BLaER1 treated with 17β-estradiol and CSF1 and Interleukin-3, amounts not matched to agents 10 nM and 100 nM (cell line): Measurements from ENCODE around the gene SLC25A28.

Experiments
- H3K27ac ChIP-seq, 11 experiments: shearing (Covaris generic); formaldehyde crosslinking; 2 replicates each; pipeline ENCODE4 v1.8.1; 2022
- H3K27me3 ChIP-seq, 11 experiments: shearing (Covaris generic); formaldehyde crosslinking; 2 replicates each; pipeline ENCODE4 v1.8.1; 2022
- H3K36me3 ChIP-seq, 11 experiments: shearing (Covaris generic); formaldehyde crosslinking; 2 replicates each; pipeline ENCODE4 v1.8.1; 2022
- H3K4me1 ChIP-seq, 10 experiments: shearing (Covaris generic); formaldehyde crosslinking; 2 replicates each; pipeline ENCODE4 v1.8.1; 2022
- H3K4me2 ChIP-seq, 11 experiments: shearing (Covaris generic); formaldehyde crosslinking; 2 replicates each; pipeline ENCODE4 v1.8.1; 2022
- H3K4me3 ChIP-seq, 10 experiments: shearing (Covaris generic); formaldehyde crosslinking; 2 replicates each; pipeline ENCODE4 v1.8.1; 2022
- H3K9ac ChIP-seq, 11 experiments: shearing (Covaris generic); formaldehyde crosslinking; 2 replicates each; pipeline ENCODE4 v1.8.1; 2022
- H3K9me3 ChIP-seq, 11 experiments: shearing (Covaris generic); formaldehyde crosslinking; replicated peaks in 1 of 11; 2 replicates each; pipeline ENCODE4 v1.8.1; 2022
- H4K20me1 ChIP-seq, 11 experiments: shearing (Covaris generic); formaldehyde crosslinking; 2 replicates each; pipeline ENCODE4 v1.8.1; 2022
- Cebpa-rat ChIP-seq, 11 experiments: shearing (Covaris generic); IDR thresholded peaks; 2 replicates each; pipeline ENCODE4 v1.8.1; 2022

Gene SLC25A28

GRCh38 chr10:99656199-99657064, 36.2 kb upstream of the SLC25A28 start:
- Histone ChIP-seq H3K4me2 (no peak overlapping the region), H3K27me3 (no peaks in the 10 kb centered on the region), H3K27ac (no peak overlapping the region), H3K4me1 (peaks cover 0 to 7% (median 0%) of the 10 kb centered on the region in 10 experiments; a peak in 3 of 20 replicates), H3K9me3 (peaks cover 0 to 16% (median 11%) of the 10 kb centered on the region in 11 experiments; a peak in 15 of 22 replicates), H3K4me3 (no peak overlapping the region), H4K20me1 (no peaks in the 10 kb centered on the region), H3K36me3 (no peaks in the 10 kb centered on the region), H3K9ac (no peak overlapping the region)
- no peak for TF ChIP-seq Cebpa-rat (IDR thresholded peaks at IDR 0.05)

- Histone ChIP-seq H3K36me3 (no peaks in the 10 kb centered on the region), H3K27me3 (no peaks in the 10 kb centered on the region), H3K27ac (no peak overlapping the region), H3K9me3 (peaks cover 0 to 13% (median 10%) of the 10 kb centered on the region in 11 experiments; a peak in 15 of 22 replicates), H3K9ac (no peak overlapping the region), H3K4me2 (no peak overlapping the region), H3K4me3 (no peak overlapping the region), H3K4me1 (peaks cover 0 to 7% (median 0%) of the 10 kb centered on the region in 10 experiments; a peak in 3 of 20 replicates), H4K20me1 (no peaks in the 10 kb centered on the region)
- TF ChIP-seq Cebpa-rat (IDR thresholded peaks at IDR 0.05): no peak
Measured at GRCh38 chr10:99654390-99655175, 34.3 kb upstream of the SLC25A28 start.

GRCh38 chr10:99652800-99653390, 32.7 kb upstream of the SLC25A28 start:
- no peak overlapping the region for H3K27ac ChIP-seq
- no peak for TF ChIP-seq Cebpa-rat (IDR thresholded peaks at IDR 0.05)
- no peak overlapping the region for H3K9ac ChIP-seq
- H3K4me1 ChIP-seq: peaks cover 0 to 9% (median 0%) of the 10 kb centered on the region in 10 experiments; a peak in 3 of 20 replicates
- H3K4me2 ChIP-seq: no peak overlapping the region
- H3K9me3 ChIP-seq: no peaks in the 10 kb centered on the region
- no peaks in the 10 kb centered on the region for H4K20me1 ChIP-seq
- H3K4me3 ChIP-seq: no peak overlapping the region
- H3K27me3 ChIP-seq: no peaks in the 10 kb centered on the region
- no peaks in the 10 kb centered on the region for H3K36me3 ChIP-seq

GRCh38 chr10:99648717-99649116, 28.5 kb upstream of the SLC25A28 start:
- Histone ChIP-seq H3K4me3 (no peak overlapping the region), H3K4me2 (no peak overlapping the region), H3K36me3 (no peaks in the 10 kb centered on the region), H3K27me3 (no peaks in the 10 kb centered on the region), H4K20me1 (no peaks in the 10 kb centered on the region), H3K4me1 (peaks cover 0 to 9% (median 0%) of the 10 kb centered on the region in 10 experiments; a peak in 1 of 20 replicates), H3K9ac (no peak overlapping the region), H3K27ac (no peak overlapping the region), H3K9me3 (no peaks in the 10 kb centered on the region)
- TF ChIP-seq Cebpa-rat (IDR thresholded peaks at IDR 0.05): no peak

- no peak for TF ChIP-seq Cebpa-rat (IDR thresholded peaks at IDR 0.05)
- Histone ChIP-seq H3K27ac (no peak overlapping the region), H3K9me3 (no peaks in the 10 kb centered on the region), H3K4me3 (no peak overlapping the region), H3K36me3 (no peaks in the 10 kb centered on the region), H4K20me1 (no peaks in the 10 kb centered on the region), H3K4me2 (no peak overlapping the region), H3K4me1 (peaks cover 0 to 9% (median 0%) of the 10 kb centered on the region in 10 experiments; a peak in 1 of 20 replicates), H3K9ac (no peak overlapping the region), H3K27me3 (no peaks in the 10 kb centered on the region)
Measured at GRCh38 chr10:99647601-99648151, 27.4 kb upstream of the SLC25A28 start.

- Histone ChIP-seq H3K27me3 (no peaks in the 10 kb centered on the region), H3K4me2 (no peak overlapping the region), H3K36me3 (no peaks in the 10 kb centered on the region)
Measured at GRCh38 chr10:99633832-99634231, 13.6 kb upstream of the SLC25A28 start.

GRCh38 chr10:99631496-99631895, 11.3 kb upstream of the SLC25A28 start:
- Histone ChIP-seq H3K36me3 (no peaks in the 10 kb centered on the region), H3K4me1 (no peaks in the 10 kb centered on the region), H4K20me1 (no peaks in the 10 kb centered on the region), H3K27ac (no peak overlapping the region), H3K9ac (no peak overlapping the region), H3K4me3 (no peak overlapping the region), H3K9me3 (no peaks in the 10 kb centered on the region), H3K27me3 (no peaks in the 10 kb centered on the region), H3K4me2 (no peak overlapping the region)
- no peak for TF ChIP-seq Cebpa-rat (IDR thresholded peaks at IDR 0.05)

More at GRCh38 chr10:99633832-99634231, 13.6 kb upstream of the SLC25A28 start:
- Histone ChIP-seq H4K20me1 (no peaks in the 10 kb centered on the region), H3K4me3 (no peak overlapping the region), H3K4me1 (no peaks in the 10 kb centered on the region), H3K27ac (no peak overlapping the region), H3K9ac (no peak overlapping the region), H3K9me3 (no peaks in the 10 kb centered on the region)
- TF ChIP-seq Cebpa-rat (IDR thresholded peaks at IDR 0.05): no peak

- H3K4me2 ChIP-seq: no peak overlapping the region
- no peak for TF ChIP-seq Cebpa-rat (IDR thresholded peaks at IDR 0.05)
- H3K9ac ChIP-seq: no peak overlapping the region
- no peaks in the 10 kb centered on the region for H3K4me1 ChIP-seq
- H3K27ac ChIP-seq: no peak overlapping the region
- H4K20me1 ChIP-seq: no peaks in the 10 kb centered on the region
- H3K4me3 ChIP-seq: no peak overlapping the region
- no peaks in the 10 kb centered on the region for H3K36me3 ChIP-seq
- no peaks in the 10 kb centered on the region for H3K9me3 ChIP-seq
- H3K27me3 ChIP-seq: no peaks in the 10 kb centered on the region
Measured at GRCh38 chr10:99630991-99631390, 10.8 kb upstream of the SLC25A28 start.

- no peak overlapping the region for H3K9ac ChIP-seq
- H3K4me1 ChIP-seq: no peaks in the 10 kb centered on the region
- H3K27ac ChIP-seq: no peak overlapping the region
- H3K36me3 ChIP-seq: no peaks in the 10 kb centered on the region
- H3K4me2 ChIP-seq: no peak overlapping the region
- no peak overlapping the region for H3K4me3 ChIP-seq
- no peaks in the 10 kb centered on the region for H3K9me3 ChIP-seq
- no peaks in the 10 kb centered on the region for H3K27me3 ChIP-seq
- H4K20me1 ChIP-seq: no peaks in the 10 kb centered on the region
- TF ChIP-seq Cebpa-rat (IDR thresholded peaks at IDR 0.05): no peak
Measured at GRCh38 chr10:99630433-99630832, 10.2 kb upstream of the SLC25A28 start.
